Activated T-cell treated with anti-CD3 and anti-CD28 coated beads, Interleukin-2, amount 50 U/mL, for 72 hours (primary cell): ENCODE data around the gene CHRDL1. TPM values are rescaled to one million over a fixed set of nuclear protein-coding genes. Genes with fewer than 3 reads are reported as not detected.

Experiments
- ATAC-seq, 2 donors: fragments of 150-1000 bp; cut with Tn5 transposase; replicated peaks in 1 of 2; 2 replicates each; pipeline ENCODE4 v1.10.0; 2021; ENCODE audit warnings: moderate library complexity in 2 of 2, mild to moderate bottlenecking in 1 of 2
- DNase-seq, 2 donors: peaks; one replicate each; pipeline ENCODE4 v3.0.0; 2021 to 2022; ENCODE audit warnings: mixed read lengths in 1 of 2
- H3K27ac Mint-ChIP-seq: one replicate; pipeline ENCODE4 v1.8.0; 2022; ENCODE audit warnings: mild to moderate bottlenecking, moderate library complexity, mixed read lengths
- H3K27me3 Mint-ChIP-seq: one replicate; pipeline ENCODE4 v1.8.0; 2022; ENCODE audit warnings: low read depth, mixed read lengths
- H3K36me3 Mint-ChIP-seq, 2 donors: one replicate each; pipeline ENCODE4 v1.8.0; 2022; ENCODE audit warnings: mixed read lengths in 2 of 2, mild to moderate bottlenecking in 1 of 2; ENCODE audit not compliant: insufficient read depth in 2 of 2
- H3K4me1 Mint-ChIP-seq: one replicate; pipeline ENCODE4 v1.8.0; 2022; ENCODE audit warnings: low read depth, mixed read lengths
- H3K4me3 Mint-ChIP-seq, 2 donors: one replicate each; pipeline ENCODE4 v1.8.0; 2022; ENCODE audit warnings: mild to moderate bottlenecking in 2 of 2, mixed read lengths in 2 of 2, moderate library complexity in 2 of 2
- H3K9me3 Mint-ChIP-seq, 2 donors: one replicate each; pipeline ENCODE4 v1.8.0; 2022; ENCODE audit warnings: mixed read lengths in 2 of 2
- total RNA-seq, 2 donors: library from RNA; stranded (reverse); gene quantifications; one replicate each; pipeline ENCODE4 v1.2.3, GENCODE V29; 2022

CHRDL1 gene
- total RNA-seq, 2 donors from 2014 or later: not detected

GRCh38 chrX:110732266-110732665 lies 63.4 kb downstream of the CHRDL1 start:
- Mint-ChIP-seq H3K4me3 (no peak overlapping the region), H3K27ac (no peak overlapping the region), H3K27me3 (peaks cover 26% of the 10 kb centered on the region), H3K4me1 (no peaks in the 10 kb centered on the region), H3K9me3 (no peaks in the 10 kb centered on the region), H3K36me3 (no peaks in the 10 kb centered on the region)
- no peak for ATAC-seq
- no peak for DNase-seq

GRCh38 chrX:110723844-110724243 lies 71.8 kb downstream of the CHRDL1 start:
- H3K4me3 Mint-ChIP-seq: no peak overlapping the region
- DNase-seq (no peak), ATAC-seq (no peak)
- H3K27ac Mint-ChIP-seq: no peak overlapping the region
- no peaks in the 10 kb centered on the region for H3K9me3 Mint-ChIP-seq
- H3K4me1 Mint-ChIP-seq: no peaks in the 10 kb centered on the region
- H3K27me3 Mint-ChIP-seq: peaks cover 38% of the 10 kb centered on the region
- H3K36me3 Mint-ChIP-seq: no peaks in the 10 kb centered on the region

- Mint-ChIP-seq H3K9me3 (no peaks in the 10 kb centered on the region), H3K27me3 (peaks cover 42% of the 10 kb centered on the region)
- no peak for ATAC-seq
Measured at GRCh38 chrX:110722135-110722534, 73.5 kb downstream of the CHRDL1 start.

GRCh38 chrX:110713666-110714065 lies 82.0 kb downstream of the CHRDL1 start:
- H3K4me3 Mint-ChIP-seq: no peak overlapping the region
- no peak for ATAC-seq
- no peaks in the 10 kb centered on the region for H3K36me3 Mint-ChIP-seq
- peaks cover 23% of the 10 kb centered on the region for H3K27me3 Mint-ChIP-seq
- no peaks in the 10 kb centered on the region for H3K9me3 Mint-ChIP-seq
- no peaks in the 10 kb centered on the region for H3K4me1 Mint-ChIP-seq
- DNase-seq: no peak
- no peak overlapping the region for H3K27ac Mint-ChIP-seq

More at GRCh38 chrX:110722135-110722534, 73.5 kb downstream of the CHRDL1 start:
- H3K27ac Mint-ChIP-seq: no peak overlapping the region
- H3K36me3 Mint-ChIP-seq: no peaks in the 10 kb centered on the region
- DNase-seq: no peak
- H3K4me1 Mint-ChIP-seq: no peaks in the 10 kb centered on the region
- H3K4me3 Mint-ChIP-seq: no peak overlapping the region

- ATAC-seq (no peak), DNase-seq (no peak)
- Mint-ChIP-seq H3K36me3 (no peaks in the 10 kb centered on the region), H3K27me3 (peaks cover 18% of the 10 kb centered on the region), H3K4me3 (no peak overlapping the region), H3K4me1 (no peaks in the 10 kb centered on the region), H3K9me3 (no peaks in the 10 kb centered on the region), H3K27ac (no peak overlapping the region)
Measured at GRCh38 chrX:110706446-110706845, 89.2 kb downstream of the CHRDL1 start.

GRCh38 chrX:110703641-110704040 lies 92.0 kb downstream of the CHRDL1 start:
- Mint-ChIP-seq H3K4me1 (no peaks in the 10 kb centered on the region), H3K9me3 (no peaks in the 10 kb centered on the region), H3K36me3 (no peaks in the 10 kb centered on the region), H3K4me3 (no peak overlapping the region), H3K27ac (no peak overlapping the region), H3K27me3 (peaks cover 18% of the 10 kb centered on the region)
- no peak for DNase-seq
- no peak for ATAC-seq

- Mint-ChIP-seq H3K4me1 (peaks cover 5% of the 10 kb centered on the region), H3K27ac (no peak overlapping the region), H3K4me3 (no peak overlapping the region), H3K9me3 (no peaks in the 10 kb centered on the region), H3K36me3 (no peaks in the 10 kb centered on the region), H3K27me3 (peaks cover 27% of the 10 kb centered on the region)
- DNase-seq (no peak), ATAC-seq (no peak)
Measured at GRCh38 chrX:110699109-110699508, 96.5 kb downstream of the CHRDL1 start.

GRCh38 chrX:110698696-110699095 lies 96.9 kb downstream of the CHRDL1 start:
- Mint-ChIP-seq H3K36me3 (no peaks in the 10 kb centered on the region), H3K4me3 (no peak overlapping the region), H3K27ac (no peak overlapping the region), H3K27me3 (peaks cover 24% of the 10 kb centered on the region), H3K9me3 (no peaks in the 10 kb centered on the region), H3K4me1 (peaks cover 5% of the 10 kb centered on the region)
- no peak for DNase-seq
- ATAC-seq: peak; percentile 53

- no peak overlapping the region for H3K27ac Mint-ChIP-seq
- peaks cover 5% of the 10 kb centered on the region for H3K4me1 Mint-ChIP-seq
- H3K4me3 Mint-ChIP-seq: no peak overlapping the region
- DNase-seq: no peak
- H3K27me3 Mint-ChIP-seq: peaks cover 26% of the 10 kb centered on the region
- no peak for ATAC-seq
- H3K9me3 Mint-ChIP-seq: no peaks in the 10 kb centered on the region
- H3K36me3 Mint-ChIP-seq: no peaks in the 10 kb centered on the region
Measured at GRCh38 chrX:110692866-110693265, 102.8 kb downstream of the CHRDL1 start.

- ATAC-seq (peak; percentile 9 to 49), DNase-seq (no peak)
- Mint-ChIP-seq H3K36me3 (no peaks in the 10 kb centered on the region), H3K27me3 (peaks cover 26% of the 10 kb centered on the region), H3K4me1 (peaks cover 4% of the 10 kb centered on the region), H3K27ac (no peak overlapping the region), H3K9me3 (no peaks in the 10 kb centered on the region), H3K4me3 (no peak overlapping the region)
Measured at GRCh38 chrX:110691446-110691845, 104.2 kb downstream of the CHRDL1 start.

GRCh38 chrX:110684653-110685052 lies 111.0 kb downstream of the CHRDL1 start:
- Mint-ChIP-seq H3K4me3 (no peak overlapping the region), H3K36me3 (no peaks in the 10 kb centered on the region), H3K27me3 (no peaks in the 10 kb centered on the region), H3K27ac (no peak overlapping the region), H3K4me1 (no peaks in the 10 kb centered on the region), H3K9me3 (no peaks in the 10 kb centered on the region)
- no peak for DNase-seq
- ATAC-seq: no peak

- H3K4me1 Mint-ChIP-seq: no peaks in the 10 kb centered on the region
- H3K27ac Mint-ChIP-seq: no peak overlapping the region
- no peaks in the 10 kb centered on the region for H3K36me3 Mint-ChIP-seq
- DNase-seq: no peak
- no peaks in the 10 kb centered on the region for H3K9me3 Mint-ChIP-seq
- no peak for ATAC-seq
- H3K27me3 Mint-ChIP-seq: no peaks in the 10 kb centered on the region
- H3K4me3 Mint-ChIP-seq: no peak overlapping the region
Measured at GRCh38 chrX:110683925-110684324, 111.7 kb downstream of the CHRDL1 start.

- H3K4me3 Mint-ChIP-seq: no peak overlapping the region
- H3K27me3 Mint-ChIP-seq: peaks cover 14% of the 10 kb centered on the region
- no peaks in the 10 kb centered on the region for H3K36me3 Mint-ChIP-seq
- DNase-seq: no peak
- no peaks in the 10 kb centered on the region for H3K9me3 Mint-ChIP-seq
- no peak for ATAC-seq
- no peak overlapping the region for H3K27ac Mint-ChIP-seq
- peaks cover 5% of the 10 kb centered on the region for H3K4me1 Mint-ChIP-seq
Measured at GRCh38 chrX:110678591-110678990, 117.0 kb downstream of the CHRDL1 start.

- DNase-seq (no peak), ATAC-seq (no peak)
- no peak overlapping the region for H3K27ac Mint-ChIP-seq
- no peak overlapping the region for H3K4me3 Mint-ChIP-seq
- no peaks in the 10 kb centered on the region for H3K36me3 Mint-ChIP-seq
- peaks cover 16% of the 10 kb centered on the region for H3K27me3 Mint-ChIP-seq
- peaks cover 10% of the 10 kb centered on the region for H3K4me1 Mint-ChIP-seq
- H3K9me3 Mint-ChIP-seq: peaks cover 0 to 3% of the 10 kb centered on the region in 2 donors
Measured at GRCh38 chrX:110675886-110676285, 119.7 kb downstream of the CHRDL1 start.
